ENCODE data around the gene USP19.

The USP19 gene

GRCh38 chr3:49120438-49121131 lies at the start of gene USP19:
USP19 (minus strand) TSS chr3:49120823; CDS start chr3:49119145, 1,678 bp downstream.
- Histone ChIP-seq H3K9ac (ENCODE audit: low read length) (peak within 1 kb of the TSS; percentile 96), H3K27me3 (replicated peaks; ENCODE audit: insufficient read depth, low read length) (peaks cover 3% of the 10 kb centered on the region; the same call in 1 of the 2 replicates), H3K4me1 (ENCODE audit: low read length) (peaks cover 8% of the 10 kb centered on the region), H3K36me3 (replicated peaks; ENCODE audit: insufficient read depth, low read length) (no peaks in the 10 kb centered on the region), H3K9me3 (replicated peaks; ENCODE audit: insufficient read depth, low read length) (no peaks in the 10 kb centered on the region), H3K79me2 (ENCODE audit: low read length) (peaks cover 24% of the 10 kb centered on the region), H3K27ac (ENCODE audit: low read length) (peak within 1 kb of the TSS; percentile 68; the same call in 1 of the 2 replicates), H3K4me2 (ENCODE audit: low read depth, low read length) (peak within 1 kb of the TSS; percentile 99), H4K20me1 (ENCODE audit: insufficient read depth, low read length) (no peaks in the 10 kb centered on the region), H3K9me2 (replicated peaks; ENCODE audit: insufficient read depth, low read length) (no peaks in the 10 kb centered on the region), H3F3A (ENCODE audit: insufficient read depth, low read length) (peaks cover 12% of the 10 kb centered on the region), H3K4me3 (ENCODE audit: low read length) (peak within 1 kb of the TSS; percentile 92), H2AFZ (ENCODE audit: low read length) (peak within 1 kb of the TSS; percentile 92)
- no peak for TF ChIP-seq EZH2phosphoT487 (IDR thresholded peaks at IDR 0.05; ENCODE audit: low read length)
- no peak for TF ChIP-seq CTCF (IDR thresholded peaks at IDR 0.05; ENCODE audit: low read length)
- no peak for TF ChIP-seq EZH2 (optimal IDR thresholded peaks at IDR 0.05; ENCODE audit: low read depth, low read length)
- DNase-seq: peak; percentile 96

- TF ChIP-seq CTCF (IDR thresholded peaks at IDR 0.05; ENCODE audit: low read length): no peak
- no peak for TF ChIP-seq EZH2phosphoT487 (IDR thresholded peaks at IDR 0.05; ENCODE audit: low read length)
- TF ChIP-seq EZH2 (optimal IDR thresholded peaks at IDR 0.05; ENCODE audit: low read depth, low read length): no peak
- peak overlapping the region; percentile 70 for H3K4me2 ChIP-seq (ENCODE audit: low read depth, low read length)
- no peaks in the 10 kb centered on the region; the same call in 1 of the 2 replicates for H3K27me3 ChIP-seq (replicated peaks; ENCODE audit: insufficient read depth, low read length)
- DNase-seq: no peak
- peak overlapping the region; percentile 57 for H3K4me3 ChIP-seq (ENCODE audit: low read length)
- H3K9me3 ChIP-seq (replicated peaks; ENCODE audit: insufficient read depth, low read length): no peaks in the 10 kb centered on the region
- peak overlapping the region; percentile 9; the same call in 1 of the 2 replicates for H3K9ac ChIP-seq (ENCODE audit: low read length)
- no peaks in the 10 kb centered on the region for H3K9me2 ChIP-seq (replicated peaks; ENCODE audit: insufficient read depth, low read length)
- H3K27ac ChIP-seq (ENCODE audit: low read length): no peak overlapping the region
- H3K4me1 ChIP-seq (ENCODE audit: low read length): peaks cover 5% of the 10 kb centered on the region; the same call in 1 of the 2 replicates
- H3K36me3 ChIP-seq (replicated peaks; ENCODE audit: insufficient read depth, low read length): no peaks in the 10 kb centered on the region; the same call in 1 of the 2 replicates
- H3K79me2 ChIP-seq (ENCODE audit: low read length): peaks cover 15% of the 10 kb centered on the region
- no peaks in the 10 kb centered on the region for H4K20me1 ChIP-seq (ENCODE audit: insufficient read depth, low read length)
- H2AFZ ChIP-seq (ENCODE audit: low read length): peak overlapping the region; percentile 100
- 0 out of 2 replicates have a peak, but pooled peaks cover 3% of the 10 kb centered on the region for H3F3A ChIP-seq (ENCODE audit: insufficient read depth, low read length)
Measured at GRCh38 chr3:49166752-49167556, 46.3 kb upstream of the USP19 start.

- no peaks in the 10 kb centered on the region for H3K27me3 ChIP-seq (replicated peaks; ENCODE audit: insufficient read depth, low read length)
- peak within 1 kb of the TSS; percentile 100 for H2AFZ ChIP-seq (ENCODE audit: low read length)
- H3K9me2 ChIP-seq (replicated peaks; ENCODE audit: insufficient read depth, low read length): no peaks in the 10 kb centered on the region
- peak within 1 kb of the TSS; percentile 69 for H3K9ac ChIP-seq (ENCODE audit: low read length)
- DNase-seq: peak; percentile 69
- TF ChIP-seq EZH2phosphoT487 (IDR thresholded peaks at IDR 0.05; ENCODE audit: low read length): no peak
- TF ChIP-seq CTCF (IDR thresholded peaks at IDR 0.05; ENCODE audit: low read length): no peak
- TF ChIP-seq EZH2 (optimal IDR thresholded peaks at IDR 0.05; ENCODE audit: low read depth, low read length): no peak
- H3K4me3 ChIP-seq (ENCODE audit: low read length): peak within 1 kb of the TSS; percentile 91
- H3K36me3 ChIP-seq (replicated peaks; ENCODE audit: insufficient read depth, low read length): no peaks in the 10 kb centered on the region; the same call in 1 of the 2 replicates
- 0 out of 2 replicates have a peak, but pooled peaks cover 3% of the 10 kb centered on the region for H3F3A ChIP-seq (ENCODE audit: insufficient read depth, low read length)
- H3K27ac ChIP-seq (ENCODE audit: low read length): no peak within 1 kb of the TSS
- peak within 1 kb of the TSS; percentile 87 for H3K4me2 ChIP-seq (ENCODE audit: low read depth, low read length)
- peaks cover 15% of the 10 kb centered on the region for H3K79me2 ChIP-seq (ENCODE audit: low read length)
- peaks cover 5% of the 10 kb centered on the region; the same call in 1 of the 2 replicates for H3K4me1 ChIP-seq (ENCODE audit: low read length)
- no peaks in the 10 kb centered on the region for H4K20me1 ChIP-seq (ENCODE audit: insufficient read depth, low read length)
- H3K9me3 ChIP-seq (replicated peaks; ENCODE audit: insufficient read depth, low read length): no peaks in the 10 kb centered on the region
Measured at GRCh38 chr3:49165771-49166751, 45.4 kb upstream of the USP19 start, which contains the start of gene CCDC71. CCDC71 (minus strand) TSS chr3:49166331; CDS start chr3:49164208, 2,123 bp downstream.

Data from MM.1S (cell line).